Trophoblast cell (in vitro differentiated cells and primary cell): ENCODE data around the gene CTSW.

Source experiments
- DNase-seq, 2 donors: peaks; one replicate each; pipeline ENCODE4 v3.0.0-alpha.2; 2016
- H2AFZ ChIP-seq: 2 replicates; pipeline ENCODE4 v1.6.1; 2013; ENCODE audit warnings: low read length, moderate library complexity, mild to moderate bottlenecking; ENCODE audit not compliant: insufficient read depth, poor library complexity
- H2AK5ac ChIP-seq: 2 replicates; pipeline ENCODE4 v1.6.1; 2013; ENCODE audit warnings: mild to moderate bottlenecking, low read length
- H2BK120ac ChIP-seq: 2 replicates; pipeline ENCODE4 v1.6.1; 2013; ENCODE audit warnings: low read length, mild to moderate bottlenecking, moderate library complexity; ENCODE audit not compliant: insufficient read depth, poor library complexity
- H2BK12ac ChIP-seq: 2 replicates; pipeline ENCODE4 v1.6.1; 2013; ENCODE audit warnings: mild to moderate bottlenecking, low read length, moderate library complexity
- H2BK5ac ChIP-seq: 2 replicates; pipeline ENCODE4 v1.6.1; 2013; ENCODE audit warnings: low read length, low read depth, moderate library complexity, mild to moderate bottlenecking; ENCODE audit not compliant: poor library complexity
- H3K14ac ChIP-seq: 2 replicates; pipeline ENCODE4 v1.6.1; 2013; ENCODE audit warnings: mild to moderate bottlenecking, low read length
- H3K18ac ChIP-seq: 2 replicates; pipeline ENCODE4 v1.6.1; 2013; ENCODE audit warnings: mild to moderate bottlenecking, low read length
- H3K23ac ChIP-seq: 2 replicates; pipeline ENCODE4 v1.6.1; 2013; ENCODE audit warnings: low read length
- H3K27ac ChIP-seq: 2 replicates; pipeline ENCODE4 v1.5.1; 2013; ENCODE audit warnings: low read depth, mild to moderate bottlenecking, inconsistent platforms, low read length, moderate library complexity
- H3K27me3 ChIP-seq: 2 replicates; pipeline ENCODE4 v1.6.1; 2013; ENCODE audit warnings: inconsistent platforms, mild to moderate bottlenecking, low read length, moderate library complexity; ENCODE audit not compliant: insufficient read depth
- H3K36me3 ChIP-seq, 2 experiments: 1 replicate in 1 of 2; 2 replicates in 1 of 2; pipeline ENCODE4 v1.6.1; 2013; ENCODE audit warnings: low read length in 2 of 2, mild to moderate bottlenecking in 2 of 2, moderate library complexity in 1 of 2; ENCODE audit not compliant: insufficient read depth in 2 of 2, control insufficient read depth in 1 of 2
- H3K4ac ChIP-seq: 2 replicates; pipeline ENCODE4 v1.6.1; 2013; ENCODE audit warnings: low read depth, mild to moderate bottlenecking, low read length, moderate library complexity
- H3K4me1 ChIP-seq, 2 experiments: 1 replicate in 1 of 2; 2 replicates in 1 of 2; pipeline ENCODE4 v1.6.1; 2013; ENCODE audit warnings: low read length in 2 of 2, mild to moderate bottlenecking in 2 of 2, moderate library complexity in 1 of 2; ENCODE audit not compliant: insufficient read depth in 2 of 2, control insufficient read depth in 1 of 2
- H3K4me2 ChIP-seq: 2 replicates; pipeline ENCODE4 v1.6.1; 2013; ENCODE audit warnings: inconsistent platforms, mild to moderate bottlenecking, low read length, moderate library complexity
- H3K4me3 ChIP-seq: 2 replicates; pipeline ENCODE4 v1.5.1; 2013; ENCODE audit warnings: mild to moderate bottlenecking, low read depth, low read length, inconsistent platforms
- H3K79me1 ChIP-seq: one replicate; pipeline ENCODE4 v1.6.1; 2013; ENCODE audit warnings: low read length
- H3K79me2 ChIP-seq: 2 replicates; pipeline ENCODE4 v1.6.1; 2013; ENCODE audit warnings: low read length, mild to moderate bottlenecking; ENCODE audit not compliant: control insufficient read depth, insufficient read depth, poor library complexity
- H3K9ac ChIP-seq: 2 replicates; pipeline ENCODE4 v1.6.1; 2013; ENCODE audit warnings: mild to moderate bottlenecking, low read length
- H3K9me3 ChIP-seq: 2 replicates; pipeline ENCODE4 v1.6.1; 2013; ENCODE audit warnings: low read depth, mild to moderate bottlenecking, control low read depth, inconsistent platforms, low read length; ENCODE audit not compliant: insufficient read depth
- H4K12ac ChIP-seq: 2 replicates; pipeline ENCODE4 v1.6.1; 2013; ENCODE audit warnings: low read depth, mild to moderate bottlenecking, low read length, moderate library complexity
- H4K8ac ChIP-seq: 2 replicates; pipeline ENCODE4 v1.6.1; 2013; ENCODE audit warnings: low read depth, mild to moderate bottlenecking, low read length, moderate library complexity
- H4K91ac ChIP-seq: one replicate; pipeline ENCODE4 v1.6.1; 2013; ENCODE audit warnings: low read depth, mild to moderate bottlenecking, low read length, moderate library complexity
- WGBS: extraction: QIAGEN DNeasy Blood & Tissue Kit; methylation state at CpG from one replicate; pipeline ENCODE4 v1.1.7; 2013; ENCODE audit warnings: missing lambda C conversion rate; ENCODE audit not compliant: insufficient read length, insufficient coverage; ENCODE audit errors: extremely low coverage; 5-methylcytosine and 5-hydroxymethylcytosine counted together

Gene CTSW

GRCh38 chr11:65922565-65922964, 42.9 kb downstream of the CTSW start:
- no peak overlapping the region for H2AK5ac ChIP-seq
- H3K79me2 ChIP-seq, result peaks cover 10% of the 10 kb centered on the region
- H4K8ac ChIP-seq, result no peak overlapping the region
- no peak overlapping the region for H3K14ac ChIP-seq
- H2BK120ac ChIP-seq, result no peak overlapping the region
- H3K23ac ChIP-seq, result no peak overlapping the region
- H3K9ac ChIP-seq, result no peak overlapping the region
- no peak overlapping the region for H3K4me3 ChIP-seq
- H2AFZ ChIP-seq, result no peak overlapping the region
- H3K27ac ChIP-seq, result no peak overlapping the region
- H3K9me3 ChIP-seq, result peaks cover 2% of the 10 kb centered on the region
- peaks cover 8% of the 10 kb centered on the region for H3K79me1 ChIP-seq
- H3K4me2 ChIP-seq, result no peak overlapping the region
- H3K4me1 ChIP-seq, result peaks cover 13 to 16% of the 10 kb centered on the region in 2 experiments
- H3K4ac ChIP-seq, result no peak overlapping the region
- H2BK12ac ChIP-seq, result no peak overlapping the region
- DNase-seq, result no peak
- no peak overlapping the region for H3K18ac ChIP-seq
- peaks cover 21 to 24% of the 10 kb centered on the region in 2 experiments for H3K36me3 ChIP-seq
- no peak overlapping the region for H2BK5ac ChIP-seq
- H4K91ac ChIP-seq, result no peak overlapping the region
- no peaks in the 10 kb centered on the region for H3K27me3 ChIP-seq
- WGBS, result no CpG with 5 or more reads among the region's 3 CpGs
- no peak overlapping the region for H4K12ac ChIP-seq

GRCh38 chr11:65925397-65925796, 45.8 kb downstream of the CTSW start:
- no CpG with 5 or more reads among the region's 2 CpGs for WGBS
- no peak overlapping the region for H3K23ac ChIP-seq
- peaks cover 4% of the 10 kb centered on the region for H3K9me3 ChIP-seq
- peaks cover 16 to 22% of the 10 kb centered on the region in 2 experiments for H3K36me3 ChIP-seq
- H3K18ac ChIP-seq, result no peak overlapping the region
- no peak overlapping the region for H4K91ac ChIP-seq
- H3K4me1 ChIP-seq, result peaks cover 2% of the 10 kb centered on the region in 2 experiments
- no peak overlapping the region for H2BK5ac ChIP-seq
- H3K4ac ChIP-seq, result no peak overlapping the region
- no peak overlapping the region for H4K12ac ChIP-seq
- no peak overlapping the region for H2BK120ac ChIP-seq
- no peak overlapping the region for H3K14ac ChIP-seq
- no peak overlapping the region for H4K8ac ChIP-seq
- no peaks in the 10 kb centered on the region for H3K79me2 ChIP-seq
- no peak overlapping the region for H3K4me2 ChIP-seq
- no peak overlapping the region for H3K4me3 ChIP-seq
- no peak overlapping the region for H3K9ac ChIP-seq
- H2AK5ac ChIP-seq, result no peak overlapping the region
- no peak overlapping the region for H2AFZ ChIP-seq
- no peaks in the 10 kb centered on the region for H3K79me1 ChIP-seq
- H3K27ac ChIP-seq, result no peak overlapping the region
- H3K27me3 ChIP-seq, result no peaks in the 10 kb centered on the region
- H2BK12ac ChIP-seq, result no peak overlapping the region
- no peak for DNase-seq

DNA sequence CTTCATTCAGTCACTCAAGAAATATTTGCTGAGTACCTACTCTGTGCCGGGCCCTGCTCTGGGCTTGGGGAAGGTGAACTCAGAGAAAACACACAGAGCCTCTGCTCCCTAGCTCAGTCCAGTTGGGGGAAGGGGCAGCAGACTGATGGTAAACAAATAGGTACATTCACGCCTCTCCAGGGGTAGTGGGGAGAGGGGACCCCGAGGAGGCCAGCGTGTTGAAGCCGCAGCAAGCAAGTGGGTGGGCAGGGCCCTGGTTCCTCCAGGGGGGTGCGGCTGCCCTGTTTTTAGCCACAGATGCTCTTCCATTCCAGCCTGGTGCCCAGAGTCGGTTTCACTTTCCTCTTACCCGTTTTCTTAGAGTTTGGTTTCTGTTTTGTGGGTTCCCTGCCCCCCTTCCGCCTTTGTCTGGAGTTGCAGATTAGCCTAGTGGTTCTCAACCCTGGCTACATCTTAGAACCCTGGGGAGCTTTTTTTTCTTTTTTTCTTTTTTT, 48.3 kb downstream of the CTSW start:
- Histone ChIP-seq H3K79me2 (no peaks in the 10 kb centered on the region), H4K8ac (no peak overlapping the region), H2BK12ac (no peak overlapping the region), H2BK5ac (no peak overlapping the region), H3K4me2 (no peak overlapping the region), H3K23ac (no peak overlapping the region), H2BK120ac (no peak overlapping the region), H3K27me3 (no peaks in the 10 kb centered on the region), H4K91ac (no peak overlapping the region), H3K27ac (no peak overlapping the region), H2AK5ac (no peak overlapping the region), H3K4me1 (no peaks in the 10 kb centered on the region), H3K79me1 (no peaks in the 10 kb centered on the region), H3K14ac (no peak overlapping the region), H3K4ac (no peak overlapping the region), H2AFZ (no peak overlapping the region), H3K36me3 (peaks cover 0 to 1% of the 10 kb centered on the region in 2 experiments), H3K4me3 (no peak overlapping the region), H3K18ac (no peak overlapping the region), H3K9ac (no peak overlapping the region), H3K9me3 (peaks cover 2% of the 10 kb centered on the region), H4K12ac (no peak overlapping the region)
- DNase-seq, result no peak
- WGBS, result no CpG with 5 or more reads among the region's 9 CpGs

GRCh38 chr11:65928667-65929066, 49.0 kb downstream of the CTSW start:
- WGBS, result no CpG with 5 or more reads among the region's 6 CpGs
- no peaks in the 10 kb centered on the region for H3K4me1 ChIP-seq
- H3K79me1 ChIP-seq, result no peaks in the 10 kb centered on the region
- H3K9ac ChIP-seq, result no peak overlapping the region
- H2AK5ac ChIP-seq, result no peak overlapping the region
- H3K27ac ChIP-seq, result no peak overlapping the region
- no peak overlapping the region for H3K4me3 ChIP-seq
- no peak overlapping the region for H2BK12ac ChIP-seq
- H3K18ac ChIP-seq, result no peak overlapping the region
- no peak overlapping the region for H3K4me2 ChIP-seq
- no peak overlapping the region for H4K8ac ChIP-seq
- no peak overlapping the region for H4K91ac ChIP-seq
- no peaks in the 10 kb centered on the region for H3K79me2 ChIP-seq
- peaks cover 2% of the 10 kb centered on the region for H3K9me3 ChIP-seq
- no peak overlapping the region for H2AFZ ChIP-seq
- H2BK5ac ChIP-seq, result no peak overlapping the region
- H3K4ac ChIP-seq, result no peak overlapping the region
- no peak overlapping the region for H4K12ac ChIP-seq
- no peak for DNase-seq
- no peak overlapping the region for H3K23ac ChIP-seq
- no peaks in the 10 kb centered on the region for H3K27me3 ChIP-seq
- no peaks in the 10 kb centered on the region for H3K36me3 ChIP-seq
- no peak overlapping the region for H2BK120ac ChIP-seq
- no peak overlapping the region for H3K14ac ChIP-seq
